Measurements from ENCODE around the gene TARP.
"Not testable (repeated sequence)": the region's sequence is repeated elsewhere in the genome, so short reads cannot be mapped to it uniquely, and the experiment has no call there.

The TARP gene

DNA sequence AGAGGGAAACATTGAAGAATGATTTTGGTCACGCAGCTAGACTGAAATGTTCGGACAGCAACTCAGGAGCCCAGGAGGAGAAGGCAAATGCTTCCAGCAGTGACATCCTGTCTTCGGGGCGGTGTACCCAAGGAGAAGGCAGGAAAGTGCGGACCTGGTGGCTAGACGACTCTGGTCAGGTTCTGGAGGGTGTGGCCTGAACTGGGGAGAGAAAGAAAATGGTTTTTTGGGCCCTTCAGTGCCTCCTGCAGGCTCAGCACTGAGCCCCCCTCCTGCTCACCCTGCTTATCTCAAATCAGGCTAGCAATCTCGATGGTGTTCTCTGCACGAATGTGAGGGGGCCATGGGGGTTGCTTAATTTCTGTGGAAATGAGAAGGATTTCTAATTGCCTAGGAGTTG lies 26.7 kb upstream of the TARP start:
- H3K27ac ChIP-seq: no peak overlapping the region
- no peak for DNase-seq (ENCODE audit: low read depth, low spot score)

- H3K27ac ChIP-seq: no peak overlapping the region
Observed at GRCh38 chr7:38299275-38299931, 26.0 kb upstream of the TARP start.

DNA sequence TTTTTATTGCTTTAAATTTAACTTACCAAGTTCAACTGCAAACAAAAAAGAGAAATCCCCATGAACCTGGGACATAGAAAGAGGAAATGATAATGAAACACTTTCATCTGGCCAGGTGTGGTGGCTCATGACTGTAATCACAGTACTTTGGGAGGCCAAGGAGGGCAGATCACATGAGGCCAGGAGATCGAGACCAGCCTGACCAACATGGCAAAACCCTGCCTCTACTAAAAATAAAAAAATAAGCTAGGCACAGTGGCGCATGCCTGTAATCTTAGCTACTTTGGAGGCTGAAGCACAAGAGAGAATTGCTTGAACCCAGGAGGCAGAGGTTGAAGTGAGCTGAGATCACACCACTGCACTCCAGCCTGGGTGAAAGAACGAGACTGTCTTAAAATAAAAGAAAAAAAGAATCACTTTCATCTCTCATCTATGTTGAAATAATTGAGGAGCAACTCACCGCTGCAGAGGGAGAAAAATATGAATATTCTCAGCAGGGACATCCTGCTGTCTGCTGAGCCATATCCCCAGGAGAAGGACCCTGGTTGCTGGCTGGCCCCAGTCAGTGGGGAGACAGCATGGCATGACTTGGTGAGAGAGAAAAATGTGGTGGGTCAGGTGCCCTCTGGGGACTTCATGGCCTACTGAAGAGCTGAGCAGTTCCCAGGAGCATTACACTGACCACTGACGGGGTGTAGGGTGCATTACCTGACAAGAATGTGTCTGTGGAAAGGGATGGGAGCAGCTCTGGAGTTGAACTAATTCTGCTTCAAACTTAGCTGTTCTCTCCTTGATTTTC lies 22.8 kb upstream of the TARP start:
- DNase-seq (ENCODE audit: low read depth, low spot score): no peak

More at GRCh38 chr7:38299275-38299931, 26.0 kb upstream of the TARP start:
- no peak for DNase-seq (ENCODE audit: low read depth, low spot score)

DNA sequence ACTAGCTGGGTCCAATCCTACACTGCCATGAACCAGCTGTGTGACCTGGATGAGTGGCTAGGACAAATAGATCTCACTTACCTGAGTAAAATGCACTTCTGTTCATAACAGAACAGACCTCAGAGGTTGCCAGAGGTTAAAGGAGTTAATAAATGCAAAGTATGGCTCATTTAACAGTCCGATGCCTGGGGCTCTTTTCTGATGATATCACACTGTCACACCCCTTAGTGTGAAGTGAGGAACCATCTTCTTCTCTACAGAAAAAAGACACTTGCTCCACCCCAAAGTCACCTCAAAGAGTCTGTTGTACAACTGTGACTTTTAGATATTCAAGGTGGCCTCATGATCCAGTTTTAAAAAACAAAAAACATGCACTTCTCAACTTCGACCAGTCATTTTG lies 21.5 kb upstream of the TARP start:
- DNase-seq (ENCODE audit: low read depth, low spot score): no peak
- H3K27ac ChIP-seq: no peak overlapping the region

More for the DNA sequence above, 22.8 kb upstream of the TARP start:
- no peak overlapping the region for H3K27ac ChIP-seq

DNA sequence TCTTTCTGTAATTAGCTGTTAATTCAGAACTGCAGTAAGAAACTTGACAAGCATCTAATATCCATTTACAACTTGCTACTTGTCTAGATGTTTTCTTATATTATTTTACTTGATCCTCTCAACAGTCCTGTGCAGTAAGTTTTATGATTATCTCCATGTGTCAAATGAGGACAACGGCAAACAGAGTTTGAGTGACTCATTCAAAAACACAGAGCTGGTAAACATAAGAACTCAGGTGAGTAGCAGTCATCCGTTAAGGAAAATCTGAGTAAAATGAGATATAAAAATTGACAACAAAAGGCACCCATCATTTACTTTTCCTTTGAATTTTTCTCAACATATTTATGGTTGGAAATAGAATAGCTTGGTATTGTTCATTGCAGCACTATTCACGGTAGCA lies 19.0 kb upstream of the TARP start:
- no peak for DNase-seq (ENCODE audit: low read depth, low spot score)
- H3K27ac ChIP-seq: no peak overlapping the region

GRCh38 chr7:38291650-38292049 lies 18.2 kb upstream of the TARP start:
- DNase-seq (ENCODE audit: low read depth, low spot score): no peak
- no peak overlapping the region for H3K27ac ChIP-seq

DNA sequence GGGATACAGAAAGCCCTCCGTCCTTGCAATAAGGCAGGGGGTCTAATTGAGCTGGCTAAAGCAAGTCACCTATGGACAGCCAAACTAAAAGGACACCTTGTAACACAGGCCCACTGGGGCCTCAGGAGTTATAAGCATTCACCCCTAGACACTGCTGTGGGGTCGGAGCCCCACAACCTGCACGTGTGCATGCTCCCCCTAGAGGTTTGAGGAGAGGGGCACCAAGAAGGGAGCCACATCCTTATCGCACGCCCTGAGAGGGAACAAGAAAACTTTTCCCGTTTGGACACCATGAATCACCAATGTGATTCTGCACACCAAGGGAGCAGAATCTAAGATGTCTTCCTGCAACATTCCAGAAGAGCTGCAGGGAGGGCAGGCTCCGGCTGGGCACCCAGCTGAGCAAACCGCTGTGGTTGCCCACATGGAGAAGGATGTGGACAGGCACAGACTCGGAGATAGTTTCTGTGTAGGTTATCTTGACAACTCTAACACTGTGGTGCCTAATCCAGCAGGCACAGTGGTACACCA lies 17.7 kb upstream of the TARP start:
- H3K27ac ChIP-seq: no peak overlapping the region
- no peak for DNase-seq (ENCODE audit: low read depth, low spot score)

GRCh38 chr7:38284553-38284952 lies 11.1 kb upstream of the TARP start:
- DNase-seq (ENCODE audit: low read depth, low spot score): no peak
- H3K27ac ChIP-seq: no peak overlapping the region

DNA sequence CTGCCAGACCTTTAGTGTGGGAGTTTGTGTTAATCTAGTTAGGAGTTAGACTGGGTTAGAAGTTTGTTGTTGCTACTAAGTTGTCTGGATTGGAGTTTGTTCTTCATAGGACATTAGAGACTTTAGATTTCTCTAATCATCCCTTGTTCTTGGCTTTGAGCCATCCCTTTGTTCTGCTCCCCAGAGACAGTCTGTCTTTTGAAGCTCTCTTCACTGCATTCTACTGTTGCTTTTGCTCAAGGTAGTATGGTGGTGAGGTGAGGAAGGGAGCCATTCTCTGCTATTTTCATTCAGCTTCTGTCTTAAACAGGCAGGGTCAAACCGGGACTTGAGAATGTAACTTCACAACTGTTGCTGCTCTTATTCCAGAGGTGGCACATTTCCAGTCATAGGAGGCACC lies 10.4 kb upstream of the TARP start:
- H3K27ac ChIP-seq: no peak overlapping the region
- DNase-seq (ENCODE audit: low read depth, low spot score): no peak

DNA sequence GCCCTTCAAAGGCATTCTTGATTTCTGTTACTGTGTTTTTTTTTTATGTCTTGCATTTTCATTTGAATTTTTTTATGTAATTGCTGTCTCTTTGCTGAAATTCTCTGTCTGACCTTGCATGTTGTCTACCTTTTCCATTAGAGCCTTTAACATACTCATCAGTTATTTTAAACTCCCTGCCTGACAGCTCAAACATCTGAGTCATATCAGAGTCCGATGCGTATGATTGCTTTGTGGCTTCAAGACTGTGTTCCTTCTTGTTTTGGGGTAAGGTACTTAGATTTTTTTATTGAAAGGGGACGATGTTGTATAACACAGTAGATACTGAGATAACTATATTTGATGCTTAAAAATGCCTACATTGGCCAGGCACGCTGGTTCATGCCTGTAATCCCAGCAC lies 9.7 kb upstream of the TARP start:
- no peak overlapping the region for H3K27ac ChIP-seq
- DNase-seq (ENCODE audit: low read depth, low spot score): no peak

- H3K27ac ChIP-seq: no peak overlapping the region
- DNase-seq (ENCODE audit: low read depth, low spot score): no peak
Observed at GRCh38 chr7:38282081-38282480, 8.6 kb upstream of the TARP start.

DNA sequence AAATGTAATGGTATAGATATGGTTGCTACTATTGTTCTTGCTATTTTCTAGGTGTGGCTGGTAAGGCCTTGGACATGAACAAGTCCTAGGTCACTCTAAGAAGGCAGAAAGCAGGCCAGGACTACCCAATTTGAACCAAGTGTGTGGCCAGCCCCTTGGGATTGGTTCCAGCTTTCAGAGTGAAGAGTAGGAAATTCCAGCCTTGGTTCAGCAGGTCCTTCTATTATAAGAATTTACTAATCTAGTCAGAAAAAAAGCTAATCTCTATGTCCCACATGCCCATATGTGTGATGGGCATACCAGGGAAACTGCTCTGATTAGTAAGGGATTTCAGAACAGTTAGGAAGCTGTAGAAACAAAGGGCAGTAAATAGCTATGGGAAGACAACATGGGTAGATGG lies 7.8 kb upstream of the TARP start:
- H3K27ac ChIP-seq: no peak overlapping the region
- DNase-seq (ENCODE audit: low read depth, low spot score): no peak

DNA sequence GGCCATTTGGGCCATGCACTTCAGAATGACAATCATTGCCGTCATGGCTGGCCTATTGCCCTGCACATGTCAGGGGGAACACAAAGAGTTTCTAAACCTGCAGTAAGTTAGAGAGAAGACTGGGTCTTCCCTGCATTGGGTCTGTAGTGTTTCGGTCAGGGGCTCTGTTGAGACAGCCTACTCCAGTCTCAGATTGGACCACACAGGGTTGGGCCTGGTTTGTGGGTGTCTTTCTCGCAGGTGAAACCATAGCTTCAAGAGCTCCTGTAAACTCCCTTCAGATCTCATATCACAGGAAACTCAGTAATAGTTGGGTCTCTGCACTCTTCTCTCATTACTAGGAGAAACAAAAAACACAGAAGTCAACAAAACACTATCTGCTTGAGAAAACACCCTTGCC lies 7.3 kb upstream of the TARP start:
- DNase-seq (ENCODE audit: low read depth, low spot score): no peak
- no peak overlapping the region for H3K27ac ChIP-seq

DNA sequence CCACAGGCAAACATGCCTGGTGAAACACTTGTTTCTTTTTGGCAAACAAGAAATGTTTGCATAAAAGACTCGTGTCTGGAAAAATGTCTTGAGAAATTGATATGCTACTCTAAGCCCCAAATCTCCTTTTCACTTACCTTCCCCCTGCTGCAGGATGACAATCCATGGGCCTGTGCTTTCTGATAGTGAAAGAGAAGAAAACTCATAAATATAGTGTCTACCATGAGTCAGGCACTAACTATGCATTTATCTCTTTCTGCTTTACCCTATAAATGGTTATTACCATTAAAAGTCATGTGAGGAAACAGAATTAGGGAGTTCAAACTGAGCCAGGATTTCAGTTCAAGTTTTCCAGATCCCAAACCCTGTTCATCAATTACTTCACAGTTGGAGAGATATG lies 6.6 kb upstream of the TARP start:
- DNase-seq (ENCODE audit: low read depth, low spot score): no peak
- H3K27ac ChIP-seq: no peak overlapping the region

DNA sequence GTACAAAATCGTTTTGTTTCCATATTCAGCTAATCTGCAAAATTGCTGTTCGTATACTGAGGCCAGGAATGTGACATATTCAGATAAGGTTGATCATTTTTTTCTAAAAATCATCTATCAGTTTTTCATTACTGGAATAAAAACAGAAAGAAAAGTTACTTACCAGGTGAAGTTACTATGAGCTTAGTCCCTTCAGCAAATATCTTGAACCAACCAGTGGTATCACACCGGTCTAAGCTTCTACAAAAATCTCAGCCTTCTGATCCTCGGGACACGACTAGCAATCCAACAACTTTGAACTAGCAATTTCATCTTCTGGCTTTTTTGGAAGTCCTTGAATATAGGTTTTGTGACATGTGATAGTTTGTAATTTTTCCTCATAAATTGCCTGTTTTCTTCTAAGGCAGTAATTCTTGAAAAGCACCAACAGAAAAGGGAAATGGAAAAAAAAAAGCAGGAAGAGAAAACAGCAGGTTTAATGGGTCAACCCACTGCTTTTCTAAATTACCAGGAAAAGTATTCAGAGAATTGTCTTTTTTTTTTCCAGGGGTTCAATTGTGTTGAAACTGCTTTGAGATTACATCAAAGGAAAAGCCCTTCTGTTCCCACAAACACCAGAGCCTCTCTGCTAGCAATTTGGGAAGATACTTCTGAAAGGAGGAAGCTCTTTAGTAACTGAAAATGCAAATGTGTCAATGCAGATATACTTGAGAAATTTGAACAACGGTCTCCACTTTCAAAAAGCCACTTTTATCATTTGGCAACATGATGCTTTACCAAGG lies 2.9 kb upstream of the TARP start:
- H3K27ac ChIP-seq: no peak overlapping the region
- no peak for DNase-seq (ENCODE audit: low read depth, low spot score)

- H3K27ac ChIP-seq: no peak overlapping the region
Observed at GRCh38 chr7:38274927-38275620, 1.6 kb upstream of the TARP start.

GRCh38 chr7:38274486-38274885 lies 1.1 kb upstream of the TARP start:
- no peak for DNase-seq (ENCODE audit: low read depth, low spot score)
- no peak overlapping the region for H3K27ac ChIP-seq

More at GRCh38 chr7:38274927-38275620, 1.6 kb upstream of the TARP start:
- DNase-seq (ENCODE audit: low read depth, low spot score): no peak

- DNase-seq (ENCODE audit: low read depth, low spot score); H3K27ac ChIP-seq: not testable (repeated sequence)
Observed at GRCh38 chr7:38270405-38270804, 3.0 kb downstream of the TARP start.

- not testable (repeated sequence) for H3K27ac ChIP-seq; DNase-seq (ENCODE audit: low read depth, low spot score)
Observed at GRCh38 chr7:38269704-38270346, 3.6 kb downstream of the TARP start.

DNA sequence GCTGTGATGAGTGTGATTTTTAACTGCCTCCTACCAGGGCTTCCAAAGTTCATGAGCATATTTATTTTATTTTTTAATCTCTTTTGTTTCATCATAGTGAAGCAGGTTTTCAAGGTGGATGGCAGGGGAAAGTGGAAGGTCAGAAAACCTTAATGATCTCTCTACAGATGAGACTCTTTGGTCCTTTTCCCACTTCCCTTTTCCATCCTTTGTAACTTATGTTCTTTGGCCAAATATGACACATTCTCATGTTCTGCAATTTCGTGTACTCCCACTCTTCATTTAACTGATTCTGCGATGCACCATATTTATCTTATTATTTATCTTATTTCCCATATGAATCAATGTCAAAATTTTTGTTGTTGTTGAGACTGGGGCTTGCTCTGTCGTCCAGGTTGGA lies 7.5 kb downstream of the TARP start:
- DNase-seq (ENCODE audit: low read depth, low spot score); H3K27ac ChIP-seq: not testable (repeated sequence)

Measured in epithelial cell of prostate (primary cell).